Measurements from ENCODE around the gene HECW1.

GRCh38 chr7:43372676-43373355 lies 260.4 kb downstream of the HECW1 start:
- TF ChIP-seq POLR2A (IDR thresholded peaks at IDR 0.05) (no peak), CTCF (IDR thresholded peaks at IDR 0.05 in 4 of 5, conservative IDR thresholded peaks at IDR 0.05 in 1 of 5) (no peak)
